ENCODE measurements around the gene PML.
"Not testable (repeated sequence)": the region's sequence is repeated elsewhere in the genome, so short reads cannot be mapped to it uniquely, and the experiment has no call there.

Gene PML

DNA sequence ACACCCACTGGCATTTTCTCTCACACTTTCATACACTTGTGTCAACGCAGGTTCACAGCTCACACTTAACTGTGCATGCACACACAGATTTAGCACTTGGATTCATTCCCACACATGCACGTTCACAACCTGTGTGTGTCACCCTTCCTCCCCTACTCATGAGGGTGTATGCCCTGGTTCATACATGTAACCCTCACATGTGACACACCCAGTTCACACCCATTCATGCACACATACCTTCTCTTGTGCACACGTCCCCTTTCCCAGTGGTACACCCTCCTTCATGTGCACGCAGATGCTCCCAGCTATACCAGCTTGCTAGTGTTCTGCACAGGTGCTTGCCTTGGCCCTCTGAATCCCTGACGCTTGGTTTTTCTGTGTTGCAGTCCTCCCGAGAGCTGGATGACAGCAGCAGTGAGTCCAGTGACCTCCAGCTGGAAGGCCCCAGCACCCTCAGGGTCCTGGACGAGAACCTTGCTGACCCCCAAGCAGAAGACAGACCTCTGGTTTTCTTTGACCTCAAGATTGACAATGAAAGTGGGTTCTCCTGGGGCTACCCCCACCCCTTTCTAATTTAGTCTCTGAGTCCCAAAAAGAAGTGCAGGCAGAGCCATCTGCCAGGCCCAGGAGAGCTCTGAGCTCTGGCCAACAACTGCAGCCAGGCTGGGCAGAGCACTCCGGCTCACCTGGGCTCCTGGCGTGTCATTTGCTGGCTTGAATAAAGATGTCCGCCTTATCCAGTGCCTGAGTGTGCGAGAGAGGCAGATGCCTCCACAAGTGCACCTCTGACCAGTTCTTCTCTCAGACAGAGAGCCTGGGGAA is 48.3 kb downstream of the PML start:
- no peak for DNase-seq (ENCODE audit: low read depth in 1 of 2, low spot score in 1 of 2)
- in situ Hi-C loops (cut with HindIII; ENCODE audit: low pct_unique_long_range_greater_than_20kb, low sequenced_read_pairs): no loop called here
- TF ChIP-seq JUND (IDR thresholded peaks at IDR 0.05; ENCODE audit: low read depth): no peak

DNA sequence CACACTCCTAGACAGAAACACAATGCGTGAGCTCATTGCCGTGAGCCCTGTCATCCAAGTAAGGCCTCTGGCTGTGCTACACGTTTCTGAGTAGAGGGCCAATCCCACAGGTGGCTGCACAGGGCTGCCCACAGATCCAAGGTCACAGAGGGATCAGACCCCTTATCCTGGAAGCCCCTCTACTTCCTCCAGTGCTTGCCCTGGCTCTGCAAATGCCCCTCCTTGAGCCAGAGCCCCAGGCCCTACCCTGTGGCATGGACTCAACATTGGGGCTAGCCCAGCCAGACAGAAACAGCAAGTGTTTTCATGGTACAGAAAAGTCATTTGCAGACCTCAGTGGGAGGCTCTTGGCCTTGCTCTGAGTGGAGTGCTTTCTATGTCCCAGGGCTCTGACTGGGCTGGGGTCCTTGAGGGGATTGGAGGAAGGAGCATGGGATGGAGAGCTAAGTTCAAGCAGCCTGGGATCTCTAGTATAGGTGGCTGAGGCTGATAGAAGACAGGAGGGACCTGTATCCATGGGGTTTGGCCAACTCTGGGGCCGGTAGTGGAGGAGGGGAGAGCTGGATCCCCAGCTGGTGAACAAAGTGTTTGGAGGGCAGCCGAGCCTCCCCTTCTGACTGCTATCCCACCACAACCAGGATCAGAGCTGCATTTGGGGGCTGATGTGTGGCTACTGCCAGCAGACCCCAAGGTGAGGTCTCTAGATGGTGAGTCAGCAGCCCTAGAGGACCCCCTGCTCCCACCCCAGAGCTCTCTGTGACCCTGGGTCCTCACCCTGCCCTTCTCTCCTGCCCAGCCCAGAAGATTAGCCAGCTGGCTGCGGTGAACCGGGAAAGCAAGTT is 49.1 kb downstream of the PML start:
- DNase-seq (ENCODE audit: low read depth in 1 of 2, low spot score in 1 of 2): no peak
- TF ChIP-seq JUND (IDR thresholded peaks at IDR 0.05; ENCODE audit: low read depth): no peak
- in situ Hi-C loops (cut with HindIII; ENCODE audit: low pct_unique_long_range_greater_than_20kb, low sequenced_read_pairs): no loop called here

DNA sequence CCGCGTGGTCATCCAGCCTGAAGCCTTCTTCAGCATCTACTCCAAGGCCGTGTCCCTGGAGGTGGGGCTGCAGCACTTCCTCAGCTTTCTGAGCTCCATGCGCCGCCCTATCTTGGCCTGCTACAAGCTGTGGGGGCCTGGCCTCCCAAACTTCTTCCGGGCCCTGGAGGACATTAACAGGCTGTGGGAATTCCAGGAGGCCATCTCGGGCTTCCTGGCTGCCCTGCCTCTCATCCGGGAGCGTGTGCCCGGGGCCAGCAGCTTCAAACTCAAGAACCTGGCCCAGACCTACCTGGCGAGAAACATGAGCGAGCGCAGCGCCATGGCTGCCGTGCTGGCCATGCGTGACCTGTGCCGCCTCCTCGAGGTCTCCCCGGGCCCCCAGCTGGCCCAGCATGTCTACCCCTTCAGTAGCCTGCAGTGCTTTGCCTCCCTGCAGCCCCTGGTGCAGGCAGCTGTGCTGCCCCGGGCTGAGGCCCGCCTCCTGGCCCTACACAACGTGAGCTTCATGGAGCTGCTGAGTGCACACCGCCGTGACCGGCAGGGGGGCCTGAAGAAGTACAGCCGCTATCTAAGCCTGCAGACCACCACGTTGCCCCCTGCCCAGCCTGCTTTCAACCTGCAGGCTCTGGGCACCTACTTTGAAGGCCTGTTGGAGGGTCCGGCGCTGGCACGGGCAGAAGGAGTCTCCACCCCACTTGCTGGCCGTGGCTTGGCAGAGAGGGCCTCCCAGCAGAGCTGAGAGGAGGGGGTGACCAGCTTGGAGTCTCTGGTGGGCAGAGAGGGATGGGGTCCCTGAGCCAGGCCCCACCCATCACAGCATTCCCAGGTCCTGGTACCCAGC is 50.0 kb downstream of the PML start:
- no peak for DNase-seq (ENCODE audit: low read depth in 1 of 2, low spot score in 1 of 2)
- in situ Hi-C loops (cut with HindIII; ENCODE audit: low pct_unique_long_range_greater_than_20kb, low sequenced_read_pairs): no loop called here
- no peak for TF ChIP-seq JUND (IDR thresholded peaks at IDR 0.05; ENCODE audit: low read depth)

DNA sequence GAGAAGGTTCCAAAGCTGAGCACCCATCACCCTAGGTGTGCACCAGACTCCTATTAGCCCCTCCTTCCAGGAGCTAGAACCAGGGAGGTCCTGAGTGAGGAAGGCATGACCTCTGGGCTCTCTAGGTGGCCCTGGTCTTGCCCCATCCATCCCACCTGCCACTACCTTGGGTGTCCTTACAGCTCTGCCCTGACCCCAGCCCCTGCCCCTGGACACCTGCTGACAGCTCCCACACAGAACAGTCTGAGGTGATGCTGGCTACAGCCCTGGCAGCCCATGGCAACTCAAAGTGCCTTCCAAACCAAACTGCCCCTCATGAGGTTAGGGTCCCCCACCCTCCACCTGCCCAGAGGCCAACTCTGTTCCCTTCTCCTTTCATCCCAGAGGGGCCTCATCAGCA is 50.7 kb downstream of the PML start:
- no peak for DNase-seq (ENCODE audit: low read depth in 1 of 2, low spot score in 1 of 2)
- in situ Hi-C loops (cut with HindIII; ENCODE audit: low pct_unique_long_range_greater_than_20kb, low sequenced_read_pairs): no loop called here
- TF ChIP-seq JUND (IDR thresholded peaks at IDR 0.05; ENCODE audit: low read depth): no peak

DNA sequence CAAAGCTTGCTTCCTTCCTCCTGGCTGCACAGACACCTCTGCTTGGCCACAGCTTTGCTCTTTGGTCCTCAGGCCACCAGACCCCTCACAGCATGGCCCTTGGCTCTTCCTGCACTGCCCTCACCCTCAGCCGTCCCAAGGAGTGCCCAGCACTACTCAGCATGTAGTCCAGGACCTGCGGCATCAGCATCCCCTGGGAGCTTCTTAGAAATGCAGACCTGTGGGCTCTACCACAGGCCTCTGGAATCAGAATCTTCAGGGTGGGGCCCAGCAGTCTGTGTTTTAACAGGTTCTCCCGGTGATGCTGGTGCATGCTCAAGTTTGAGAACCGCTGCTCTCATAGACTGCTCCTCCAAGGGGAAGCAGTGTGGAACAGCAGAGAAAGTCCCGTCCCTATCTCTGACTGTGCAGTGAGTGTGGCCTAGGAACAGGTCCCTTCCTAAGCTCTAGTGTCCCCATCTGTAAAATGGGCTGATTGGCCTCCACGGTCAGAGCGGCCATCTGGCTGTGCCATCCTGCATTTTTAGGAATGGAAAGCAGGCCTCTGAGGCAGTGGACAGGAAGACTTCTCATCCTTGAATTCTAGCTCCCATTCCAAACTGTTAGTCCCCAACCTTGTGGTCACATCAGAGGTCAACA is 51.2 kb downstream of the PML start:
- no peak for DNase-seq (ENCODE audit: low read depth in 1 of 2, low spot score in 1 of 2)
- in situ Hi-C loops (cut with HindIII; ENCODE audit: low pct_unique_long_range_greater_than_20kb, low sequenced_read_pairs): no loop called here
- TF ChIP-seq JUND (IDR thresholded peaks at IDR 0.05; ENCODE audit: low read depth): no peak

DNA sequence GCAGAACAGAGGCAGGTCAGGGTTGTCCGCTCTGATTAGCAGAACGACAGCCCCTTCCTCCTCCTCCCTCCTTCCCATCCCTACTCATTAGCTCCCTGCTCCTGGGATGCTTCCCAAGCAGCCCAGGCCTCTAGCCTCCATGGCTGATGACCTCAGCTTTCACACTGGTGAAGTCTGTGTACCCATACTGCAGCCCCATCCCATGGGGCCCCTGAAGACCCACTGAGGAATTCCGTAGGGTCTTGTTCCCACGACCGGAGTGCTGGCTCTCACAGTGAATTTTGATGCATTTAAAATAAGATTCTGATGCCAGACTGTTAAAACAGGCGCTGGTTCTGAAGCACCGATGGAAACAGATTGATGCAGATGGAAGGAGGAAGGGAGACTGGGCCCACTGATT is 51.8 kb downstream of the PML start:
- in situ Hi-C loops (cut with HindIII; ENCODE audit: low pct_unique_long_range_greater_than_20kb, low sequenced_read_pairs): no loop called here
- no peak for TF ChIP-seq JUND (IDR thresholded peaks at IDR 0.05; ENCODE audit: low read depth)
- DNase-seq (ENCODE audit: low read depth in 1 of 2, low spot score in 1 of 2): no peak

DNA sequence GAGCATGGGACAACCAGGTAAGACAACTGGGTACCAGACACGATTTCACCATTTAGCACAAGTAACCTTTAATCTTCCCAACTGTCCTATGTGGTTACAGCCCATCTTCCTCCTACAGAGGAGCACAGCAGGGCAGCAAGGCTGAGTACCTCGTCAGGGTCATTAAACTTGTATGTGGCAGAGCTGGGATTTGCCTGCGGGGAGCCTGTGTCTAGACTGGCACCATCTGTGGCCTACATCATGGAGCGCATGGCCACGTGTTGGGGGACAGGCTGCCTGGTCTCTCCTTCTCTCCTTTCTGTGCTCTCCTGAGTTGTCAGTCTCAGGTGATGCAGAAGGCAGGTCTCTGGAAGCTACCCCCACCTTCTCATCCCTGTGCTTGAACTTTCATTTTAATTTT is 55.6 kb downstream of the PML start:
- no peak for TF ChIP-seq JUND (IDR thresholded peaks at IDR 0.05; ENCODE audit: low read depth)

DNA sequence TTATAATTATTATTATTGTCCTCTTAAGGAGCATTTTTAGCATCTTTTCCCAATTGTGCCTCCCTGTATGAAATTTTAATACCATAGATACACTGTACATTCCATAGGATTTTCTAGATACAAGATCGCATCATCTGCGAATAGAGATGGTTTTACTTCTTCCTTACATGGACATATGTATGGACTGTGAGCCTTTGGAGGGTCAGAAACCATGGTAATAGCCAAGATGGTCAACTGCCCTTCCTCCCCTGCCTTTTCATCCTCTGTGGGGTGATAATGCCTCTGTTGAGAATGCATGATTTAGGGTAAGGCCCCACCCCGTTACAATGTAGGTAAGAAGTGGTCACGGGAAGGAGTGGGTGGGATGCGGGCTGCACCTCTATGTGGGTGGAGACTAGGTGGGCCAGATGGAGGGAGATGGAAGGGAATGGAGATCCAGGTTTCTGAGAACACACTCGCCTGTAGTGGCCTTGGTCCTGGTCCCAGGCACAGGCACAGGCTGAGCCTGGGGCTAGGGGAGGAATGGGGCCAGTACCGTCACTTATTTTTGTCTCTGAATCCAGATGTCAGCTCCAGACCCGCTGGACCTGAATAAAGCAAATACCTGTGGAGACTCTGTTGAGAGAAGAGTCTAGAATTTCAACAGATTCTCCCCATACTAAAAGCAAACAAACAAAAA is 56.2 kb downstream of the PML start:
- no peak for DNase-seq (ENCODE audit: low read depth in 1 of 2, low spot score in 1 of 2)
- in situ Hi-C loops (cut with HindIII; ENCODE audit: low pct_unique_long_range_greater_than_20kb, low sequenced_read_pairs): no loop called here
- no peak for TF ChIP-seq JUND (IDR thresholded peaks at IDR 0.05; ENCODE audit: low read depth)

More for the DNA sequence above, 55.6 kb downstream of the PML start:
- DNase-seq (ENCODE audit: low read depth in 1 of 2, low spot score in 1 of 2): no peak
- in situ Hi-C loops (cut with HindIII; ENCODE audit: low pct_unique_long_range_greater_than_20kb, low sequenced_read_pairs): no loop called here

DNA sequence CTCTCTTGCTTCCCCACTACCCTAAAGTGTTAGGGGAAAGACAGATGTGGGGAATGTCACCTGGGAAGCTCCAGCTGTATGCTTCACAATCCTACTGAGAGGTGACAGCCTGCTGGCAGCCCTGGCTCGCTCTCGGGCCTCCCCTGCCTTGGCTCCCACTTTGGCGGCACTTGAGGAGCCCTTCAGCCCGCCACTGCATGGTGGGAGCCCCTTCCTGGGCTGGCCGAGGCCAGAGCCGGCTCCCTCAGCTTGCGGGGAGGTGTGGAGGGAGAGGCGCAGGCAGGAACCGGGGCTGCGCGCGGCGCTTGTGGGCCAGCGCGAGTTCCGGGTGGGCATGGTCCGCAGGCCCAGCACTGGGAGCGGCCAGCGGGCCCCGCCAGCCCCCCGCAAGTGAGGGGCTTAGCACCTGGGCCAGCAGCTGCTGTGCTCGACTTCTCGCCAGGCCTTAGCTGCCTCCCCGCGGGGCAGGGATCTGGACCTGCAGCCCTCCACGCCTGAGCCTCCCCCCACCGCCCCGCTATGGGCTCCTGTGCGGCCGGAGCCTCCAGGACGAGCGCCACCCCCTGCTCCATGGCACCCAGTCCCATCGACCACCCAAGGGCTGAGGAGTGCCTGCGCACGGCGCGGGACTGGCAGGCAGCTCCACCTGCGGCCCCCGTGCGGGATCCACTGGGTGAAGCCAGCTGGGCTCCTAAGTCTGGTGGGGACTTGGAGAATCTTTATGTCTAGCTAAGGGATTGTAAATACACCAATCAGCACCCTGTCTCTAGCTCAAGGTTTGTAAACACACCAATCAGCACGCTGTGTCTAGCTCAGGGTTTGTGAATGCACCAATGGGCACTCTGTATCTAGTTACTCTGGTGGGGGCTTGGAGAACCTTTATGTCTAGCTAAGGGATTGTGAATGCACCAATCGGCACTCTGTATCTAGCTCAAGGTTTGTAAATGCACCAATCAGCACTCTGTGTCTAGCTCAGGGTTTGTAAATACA is 58.0 kb downstream of the PML start:
- DNase-seq (ENCODE audit: low read depth in 1 of 2, low spot score in 1 of 2); in situ Hi-C loops (cut with HindIII; ENCODE audit: low pct_unique_long_range_greater_than_20kb, low sequenced_read_pairs): not testable (repeated sequence)

DNA sequence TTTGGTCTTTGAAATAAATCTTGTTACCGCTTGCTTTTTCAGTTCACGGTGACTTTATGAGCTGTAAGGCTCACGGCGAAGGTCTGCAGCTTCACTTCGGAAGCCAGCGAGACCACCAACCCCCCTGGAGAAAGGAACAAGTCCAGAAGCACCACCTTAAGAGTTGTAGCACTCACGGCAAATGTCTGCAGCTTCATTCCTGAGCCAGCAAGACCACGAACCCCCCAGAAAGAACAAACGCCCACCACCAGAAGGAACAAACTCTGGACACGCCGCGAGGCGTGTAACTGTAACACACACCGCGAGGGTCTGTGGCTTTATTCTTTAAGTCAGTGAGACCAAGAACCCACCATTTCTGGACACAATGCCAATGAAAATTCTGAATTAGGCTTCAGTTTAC is 59.0 kb downstream of the PML start:
- DNase-seq (ENCODE audit: low read depth in 1 of 2, low spot score in 1 of 2): no peak
- TF ChIP-seq JUND (IDR thresholded peaks at IDR 0.05; ENCODE audit: low read depth): no peak
- in situ Hi-C loops (cut with HindIII; ENCODE audit: low pct_unique_long_range_greater_than_20kb, low sequenced_read_pairs): no loop called here

Measured in T47D (cell line).